Tongue (tissue), 2 donors: ENCODE measurements around the gene ZNF584. TPM values are rescaled to one million over a fixed set of nuclear protein-coding genes. Genes with fewer than 3 reads are reported as not detected.
"Not testable (repeated sequence)": the region's sequence is repeated elsewhere in the genome, so short reads cannot be mapped to it uniquely, and the experiment has no call there.

Experiments
- DNase-seq: peaks from one replicate; pipeline ENCODE4 v3.0.0-alpha.2; 2015
- total RNA-seq: library from RNA; depleted of rRNA; stranded (reverse); fragments of >200 nt; gene quantifications from one replicate; pipeline ENCODE4 v1.2.3, GENCODE V29; 2014

ZNF584 gene
- 11.0 TPM for total RNA-seq

GRCh38 chr19:58408152-58409009 lies at the start of gene ZNF584:
TSS of gene ZNF584 (plus strand) at chr19:58408649. CDS start at chr19:58409148, 499 bp downstream.
- DNase-seq = peak; percentile 98

- no peak for DNase-seq
Measured at GRCh38 chr19:58361900-58362271, 46.6 kb upstream of the ZNF584 start.

GRCh38 chr19:58362272-58362994 lies 46.0 kb upstream of the ZNF584 start, which contains the start of gene ZNF497:
TSS of gene ZNF497 (minus strand) at chr19:58362751. CDS start at chr19:58357635, 5,116 bp downstream.
- peak; percentile 98 for DNase-seq

GRCh38 chr19:58364146-58364545 lies 44.3 kb upstream of the ZNF584 start:
- DNase-seq = no peak

- no peak for DNase-seq
Measured at GRCh38 chr19:58366585-58367430, 41.6 kb upstream of the ZNF584 start.

- DNase-seq = no peak
Measured at GRCh38 chr19:58367698-58368454, 40.6 kb upstream of the ZNF584 start.

GRCh38 chr19:58368561-58369360 lies 39.7 kb upstream of the ZNF584 start:
- DNase-seq = no peak

- no peak for DNase-seq
Measured at GRCh38 chr19:58372311-58373133, 35.9 kb upstream of the ZNF584 start.

- no peak for DNase-seq
Measured at GRCh38 chr19:58374200-58374599, 34.2 kb upstream of the ZNF584 start.

GRCh38 chr19:58376724-58377123 lies 31.7 kb upstream of the ZNF584 start:
- not testable (repeated sequence) for DNase-seq

GRCh38 chr19:58379246-58379645 lies 29.2 kb upstream of the ZNF584 start:
- no peak for DNase-seq

- DNase-seq = no peak
Measured at GRCh38 chr19:58380037-58380661, 28.3 kb upstream of the ZNF584 start.

GRCh38 chr19:58380662-58381459 lies 27.6 kb upstream of the ZNF584 start, which contains the start of gene ZNF837:
TSS of gene ZNF837 (minus strand) at chr19:58381030. CDS start at chr19:58369332, 11,698 bp downstream.
- DNase-seq = peak; percentile 100

GRCh38 chr19:58381460-58382212 lies 26.8 kb upstream of the ZNF584 start:
- no peak for DNase-seq

- DNase-seq = no peak
Measured at GRCh38 chr19:58382997-58383603, 25.3 kb upstream of the ZNF584 start.

GRCh38 chr19:58385313-58385890 lies 23.0 kb upstream of the ZNF584 start:
- no peak for DNase-seq
